HL-60 (cell line): ENCODE measurements around the gene HSD17B1.

ENCODE experiments used
- POLR2AphosphoS5 ChIP-seq: IDR thresholded peaks from 2 replicates; pipeline ENCODE4 v1.6.1; 2012; ENCODE audit warnings: low read depth
- TF ChIP-seq, protein P1 (sequence below): IDR thresholded peaks from one replicate; pipeline ENCODE4 v1.5.1; 2011; ENCODE audit warnings: low read length, control low read depth, inconsistent platforms; ENCODE audit not compliant: insufficient read depth

DNA sequence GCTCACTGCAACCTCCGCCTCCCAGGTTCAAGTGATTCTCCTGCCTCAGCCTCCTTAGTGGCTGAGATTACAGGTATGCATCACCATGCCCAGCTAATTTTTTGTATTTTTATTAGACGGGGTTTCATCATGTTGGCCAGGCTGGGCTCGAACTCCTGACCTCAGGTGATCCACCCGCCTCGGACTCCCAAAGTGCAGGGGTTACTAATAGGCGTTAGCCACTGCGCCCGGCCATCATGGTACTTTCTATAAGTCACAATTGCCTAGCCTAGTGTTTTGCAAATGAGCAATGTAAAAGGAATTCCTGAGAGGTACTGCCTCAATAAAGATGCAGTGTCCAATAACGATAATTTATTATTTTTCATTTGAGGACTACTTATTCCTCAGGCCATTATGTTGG is 38.7 kb downstream of the HSD17B1 start:
- TF ChIP-seq, protein P1, sequence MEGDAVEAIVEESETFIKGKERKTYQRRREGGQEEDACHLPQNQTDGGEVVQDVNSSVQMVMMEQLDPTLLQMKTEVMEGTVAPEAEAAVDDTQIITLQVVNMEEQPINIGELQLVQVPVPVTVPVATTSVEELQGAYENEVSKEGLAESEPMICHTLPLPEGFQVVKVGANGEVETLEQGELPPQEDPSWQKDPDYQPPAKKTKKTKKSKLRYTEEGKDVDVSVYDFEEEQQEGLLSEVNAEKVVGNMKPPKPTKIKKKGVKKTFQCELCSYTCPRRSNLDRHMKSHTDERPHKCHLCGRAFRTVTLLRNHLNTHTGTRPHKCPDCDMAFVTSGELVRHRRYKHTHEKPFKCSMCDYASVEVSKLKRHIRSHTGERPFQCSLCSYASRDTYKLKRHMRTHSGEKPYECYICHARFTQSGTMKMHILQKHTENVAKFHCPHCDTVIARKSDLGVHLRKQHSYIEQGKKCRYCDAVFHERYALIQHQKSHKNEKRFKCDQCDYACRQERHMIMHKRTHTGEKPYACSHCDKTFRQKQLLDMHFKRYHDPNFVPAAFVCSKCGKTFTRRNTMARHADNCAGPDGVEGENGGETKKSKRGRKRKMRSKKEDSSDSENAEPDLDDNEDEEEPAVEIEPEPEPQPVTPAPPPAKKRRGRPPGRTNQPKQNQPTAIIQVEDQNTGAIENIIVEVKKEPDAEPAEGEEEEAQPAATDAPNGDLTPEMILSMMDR, result no peak
- no peak for TF ChIP-seq POLR2AphosphoS5
